ENCODE measurements around the gene CPNE5. TPM values are rescaled to one million over a fixed set of nuclear protein-coding genes. Genes with fewer than 3 reads are reported as not detected.

CPNE5 gene
- total RNA-seq, result 1 to 10 TPM in 3 of 4 donors, not detected in 1; 3.0 to 8.3 (median 3.3) TPM

DNA sequence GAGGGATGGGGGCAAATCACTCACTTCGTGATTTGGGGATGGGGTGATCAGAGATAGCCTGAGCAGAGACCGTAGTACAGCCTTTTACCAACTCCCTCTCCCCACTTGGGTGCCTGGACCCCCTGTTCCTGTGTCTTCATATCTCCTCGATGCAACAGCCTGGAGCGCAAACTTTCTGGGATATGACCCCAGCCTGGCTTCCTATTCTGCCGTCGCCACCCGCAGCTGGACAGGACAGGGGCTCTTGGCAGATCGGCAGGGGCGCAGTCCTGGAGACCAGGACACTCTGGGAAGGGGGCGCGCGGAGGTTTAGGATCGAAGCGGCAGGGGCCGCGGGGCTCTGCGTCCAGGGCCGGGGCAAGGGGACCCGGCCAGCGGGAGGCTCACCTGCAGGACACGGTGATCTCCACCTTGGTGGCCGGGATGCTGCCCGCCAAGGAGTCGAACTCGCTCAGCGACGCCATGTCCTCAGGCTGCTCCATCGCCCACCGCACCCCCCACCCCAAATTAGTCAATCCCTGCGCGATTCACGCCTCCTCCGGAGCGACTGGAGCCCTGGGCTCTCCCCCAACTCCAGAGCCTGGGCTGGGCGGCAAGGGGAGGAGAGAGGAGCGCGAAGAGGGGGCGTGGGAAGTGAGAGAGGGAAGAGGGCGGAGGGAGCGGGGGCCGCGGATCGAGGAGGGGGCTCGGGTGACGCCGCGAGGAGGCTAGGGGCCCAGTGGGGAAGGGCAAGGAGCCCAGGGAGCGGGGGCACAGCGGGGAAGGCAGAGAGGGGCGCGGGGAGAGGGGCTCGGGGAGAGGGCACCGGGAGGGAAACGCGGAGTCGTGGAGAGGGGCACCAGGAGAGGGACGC is at the start of gene CPNE5:
CPNE5 (minus strand) TSS at position 549 of the 853 bp plus-strand sequence; CDS start at position 482, 67 bp downstream.
- DNase-seq, result no peak
- peaks cover 7 to 24% (median 19%) of the 10 kb centered on the region in 4 donors for H3K4me1 ChIP-seq
- 26 to 58% methylated on average over 2 to 46 of the region's 57 CpGs for WGBS, 2 donors (ENCODE audit: low coverage in 1 of 2)
- no peaks in the 10 kb centered on the region for H3K36me3 ChIP-seq
- peak within 1 kb of the TSS; percentile 29 to 52 (median 38) for H3K4me3 ChIP-seq
- peak within 1 kb of the TSS in 1 of 4 donors; percentile 53 for H3K27ac ChIP-seq
- TF ChIP-seq EP300 (IDR thresholded peaks at IDR 0.05; ENCODE audit: low read depth) (no peak), POLR2AphosphoS5 (IDR thresholded peaks at IDR 0.05) (no peak), POLR2A (IDR thresholded peaks at IDR 0.05) (no peak)
- TF ChIP-seq, protein P1, sequence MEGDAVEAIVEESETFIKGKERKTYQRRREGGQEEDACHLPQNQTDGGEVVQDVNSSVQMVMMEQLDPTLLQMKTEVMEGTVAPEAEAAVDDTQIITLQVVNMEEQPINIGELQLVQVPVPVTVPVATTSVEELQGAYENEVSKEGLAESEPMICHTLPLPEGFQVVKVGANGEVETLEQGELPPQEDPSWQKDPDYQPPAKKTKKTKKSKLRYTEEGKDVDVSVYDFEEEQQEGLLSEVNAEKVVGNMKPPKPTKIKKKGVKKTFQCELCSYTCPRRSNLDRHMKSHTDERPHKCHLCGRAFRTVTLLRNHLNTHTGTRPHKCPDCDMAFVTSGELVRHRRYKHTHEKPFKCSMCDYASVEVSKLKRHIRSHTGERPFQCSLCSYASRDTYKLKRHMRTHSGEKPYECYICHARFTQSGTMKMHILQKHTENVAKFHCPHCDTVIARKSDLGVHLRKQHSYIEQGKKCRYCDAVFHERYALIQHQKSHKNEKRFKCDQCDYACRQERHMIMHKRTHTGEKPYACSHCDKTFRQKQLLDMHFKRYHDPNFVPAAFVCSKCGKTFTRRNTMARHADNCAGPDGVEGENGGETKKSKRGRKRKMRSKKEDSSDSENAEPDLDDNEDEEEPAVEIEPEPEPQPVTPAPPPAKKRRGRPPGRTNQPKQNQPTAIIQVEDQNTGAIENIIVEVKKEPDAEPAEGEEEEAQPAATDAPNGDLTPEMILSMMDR (IDR thresholded peaks at IDR 0.05), result no peak
- intact Hi-C loops (cut with DNase I; ENCODE audit: low total_unique reads), result no loop called here
- H3K9me3 ChIP-seq, result no peaks in the 10 kb centered on the region
- in situ Hi-C loops (cut with MboI; ENCODE audit: low pct_ligation_motif_present in 1 of 4, low pct_unique_long_range_greater_than_20kb in 1 of 4, low sequenced_read_pairs in 3 of 4), result no loop called here
- peaks cover 32% of the 10 kb centered on the region for H3K27me3 ChIP-seq

- H3K27me3 ChIP-seq, result no peaks in the 10 kb centered on the region
- no peak overlapping the region for H3K27ac ChIP-seq
- in situ Hi-C loops (cut with MboI; ENCODE audit: low pct_ligation_motif_present in 1 of 4, low pct_unique_long_range_greater_than_20kb in 1 of 4, low sequenced_read_pairs in 3 of 4) (loop anchor here (10.0 to 25.0 kb wide), 4 partner anchors 97 to 327 kb away; partner anchors contain the start of genes FGD2 (in 3 of the 4) and MTCH1 (in 1 of the 4)), intact Hi-C loops (cut with DNase I; ENCODE audit: low total_unique reads) (loop anchor here (10.0 kb wide), 1 partner anchor 327 kb away; no protein-coding TSS in a partner anchor)
- peaks cover 0 to 28% (median 13%) of the 10 kb centered on the region in 4 donors for H3K4me1 ChIP-seq
- H3K9me3 ChIP-seq, result no peaks in the 10 kb centered on the region
- TF ChIP-seq POLR2A (IDR thresholded peaks at IDR 0.05) (no peak), POLR2AphosphoS5 (IDR thresholded peaks at IDR 0.05) (no peak), EP300 (IDR thresholded peaks at IDR 0.05; ENCODE audit: low read depth) (no peak)
- H3K4me3 ChIP-seq, result no peak overlapping the region
- WGBS, 2 donors (ENCODE audit: low coverage in 1 of 2), result 94 to 100% methylated on average over 1 to 7 of the region's 7 CpGs
- DNase-seq, result no peak
- no peaks in the 10 kb centered on the region for H3K36me3 ChIP-seq
Measured at GRCh38 chr6:36888115-36888643, 48.9 kb upstream of the CPNE5 start.

DNA sequence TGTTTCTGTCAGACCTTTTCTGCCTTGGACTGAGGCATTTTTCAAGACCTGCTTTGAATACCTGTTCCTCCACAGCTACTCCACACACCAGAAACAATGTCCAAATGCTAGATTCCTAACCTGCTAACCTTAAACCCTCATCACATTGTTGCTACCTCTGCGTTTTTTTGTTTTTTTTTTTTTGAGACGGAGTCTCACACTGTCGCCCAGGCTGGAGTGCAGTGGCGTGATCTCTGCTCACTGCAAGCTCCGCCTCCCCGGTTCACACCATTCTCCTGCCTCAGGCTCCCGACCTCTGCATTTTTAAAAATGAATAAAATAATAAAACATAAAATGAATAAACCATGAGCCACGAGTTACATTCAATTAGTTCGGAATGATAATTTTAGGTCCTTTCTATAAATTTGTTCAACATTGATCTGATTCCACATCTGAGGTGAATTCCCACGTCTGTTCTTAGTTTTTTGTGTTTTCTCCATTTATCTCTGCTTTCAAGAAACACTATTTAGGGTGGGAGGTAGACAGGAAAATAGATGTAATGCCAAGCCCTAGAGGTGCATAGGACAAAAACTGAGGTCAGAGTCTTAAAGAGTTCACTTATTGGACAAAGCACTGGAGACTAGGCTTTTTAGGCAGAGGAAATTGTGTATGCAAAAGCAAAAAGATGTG is 47.8 kb upstream of the CPNE5 start:
- Histone ChIP-seq H3K4me1 (peaks cover 0 to 28% (median 13%) of the 10 kb centered on the region in 4 donors), H3K9me3 (no peaks in the 10 kb centered on the region), H3K36me3 (no peaks in the 10 kb centered on the region), H3K4me3 (peak overlapping the region in 1 of 4 donors; percentile 98), H3K27me3 (no peaks in the 10 kb centered on the region), H3K27ac (peak overlapping the region in 1 of 4 donors; percentile 91)
- 74 to 78% methylated on average over 10 of the region's 10 CpGs for WGBS, 2 donors (ENCODE audit: low coverage in 1 of 2)
- DNase-seq, result no peak
- in situ Hi-C loops (cut with MboI; ENCODE audit: low pct_ligation_motif_present in 1 of 4, low pct_unique_long_range_greater_than_20kb in 1 of 4, low sequenced_read_pairs in 3 of 4) (loop anchor here (10.0 to 25.0 kb wide), 4 partner anchors 98 to 328 kb away; partner anchors contain the start of genes FGD2 (in 3 of the 4) and MTCH1 (in 1 of the 4)), intact Hi-C loops (cut with DNase I; ENCODE audit: low total_unique reads) (loop anchor here (10.0 kb wide), 1 partner anchor 328 kb away; no protein-coding TSS in a partner anchor)
- no peak for TF ChIP-seq EP300 (IDR thresholded peaks at IDR 0.05; ENCODE audit: low read depth)

DNA sequence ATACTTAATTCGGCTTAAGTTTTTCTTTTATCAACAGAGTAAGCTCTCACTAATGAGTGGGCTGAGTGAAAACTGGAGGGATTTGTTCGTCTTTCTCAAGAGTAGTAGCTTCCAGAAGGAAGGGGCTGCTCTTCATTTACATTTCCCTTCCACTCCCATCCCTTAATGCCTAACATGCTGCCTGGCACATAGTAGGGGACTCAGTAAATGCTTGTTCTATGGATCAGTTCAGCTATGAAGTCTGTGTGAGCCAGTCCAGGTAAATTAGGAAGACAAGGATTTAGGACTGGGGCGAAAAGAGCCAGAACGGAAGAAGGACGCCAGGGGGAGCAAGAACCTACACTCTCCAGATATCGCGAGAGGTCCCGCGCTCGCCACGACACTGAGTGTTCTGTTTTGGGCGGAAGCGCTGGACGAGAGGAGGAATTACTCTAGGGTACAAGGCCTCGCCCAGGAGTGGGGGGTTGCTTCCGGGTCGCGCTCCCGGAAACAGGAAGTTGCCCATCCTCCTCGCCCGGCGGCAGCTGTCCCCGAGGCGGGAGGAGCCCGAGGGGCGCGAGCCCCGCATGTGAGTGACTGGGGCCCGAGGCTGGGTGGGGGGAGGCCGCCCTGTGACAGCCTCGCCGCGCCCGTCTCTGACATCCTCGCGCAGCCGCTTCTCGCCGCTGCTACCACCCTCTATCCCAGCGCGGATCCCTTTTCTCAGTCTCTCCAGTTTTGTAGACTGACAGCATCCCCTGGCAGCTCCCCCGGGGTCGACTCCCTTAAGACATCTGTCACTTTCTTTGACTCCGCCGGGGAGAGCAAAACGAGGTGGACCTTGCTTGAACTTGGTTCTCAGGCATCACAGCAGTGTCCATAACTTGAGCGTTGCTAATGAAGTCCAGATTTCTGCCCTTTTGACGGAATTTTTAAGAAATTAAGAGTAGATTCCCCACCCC is 46.5 kb upstream of the CPNE5 start, which contains the start of gene C6orf89:
C6orf89 (plus strand) TSS at position 492 of the 941 bp plus-strand sequence. CDS start 13,493 bp downstream, outside the sequence.
- peaks cover 0 to 28% (median 13%) of the 10 kb centered on the region in 4 donors for H3K4me1 ChIP-seq
- intact Hi-C loops (cut with DNase I; ENCODE audit: low total_unique reads), result loop anchor here (10.0 kb wide), 1 partner anchor 329 kb away; no protein-coding TSS in a partner anchor
- no peak for TF ChIP-seq EP300 (IDR thresholded peaks at IDR 0.05; ENCODE audit: low read depth)
- TF ChIP-seq, protein P1 (IDR thresholded peaks at IDR 0.05), result peak; percentile 81 to 99 (median 87)
- TF ChIP-seq POLR2AphosphoS5 (IDR thresholded peaks at IDR 0.05), result peak; percentile 75 to 87 (median 86)
- TF ChIP-seq POLR2A (IDR thresholded peaks at IDR 0.05), result peak; percentile 79
- WGBS, 2 donors (ENCODE audit: low coverage in 1 of 2), result 2 to 21% methylated on average over 5 to 41 of the region's 48 CpGs
- H3K9me3 ChIP-seq, result no peaks in the 10 kb centered on the region
- H3K27me3 ChIP-seq, result no peaks in the 10 kb centered on the region
- DNase-seq, result peak; percentile 98
- peak within 1 kb of the TSS; percentile 55 to 98 (median 87) for H3K4me3 ChIP-seq
- peak within 1 kb of the TSS; percentile 81 to 91 (median 86) for H3K27ac ChIP-seq
- in situ Hi-C loops (cut with MboI; ENCODE audit: low pct_ligation_motif_present in 1 of 4, low pct_unique_long_range_greater_than_20kb in 1 of 4, low sequenced_read_pairs in 3 of 4), result loop anchor here (10.0 to 25.0 kb wide), 4 partner anchors 99 to 329 kb away; partner anchors contain the start of genes FGD2 (in 3 of the 4) and MTCH1 (in 1 of the 4)
- H3K36me3 ChIP-seq, result no peaks in the 10 kb centered on the region

Data from transverse colon (tissue), 4 donors.